Measurements from ENCODE around the gene SYNPR.

DNA sequence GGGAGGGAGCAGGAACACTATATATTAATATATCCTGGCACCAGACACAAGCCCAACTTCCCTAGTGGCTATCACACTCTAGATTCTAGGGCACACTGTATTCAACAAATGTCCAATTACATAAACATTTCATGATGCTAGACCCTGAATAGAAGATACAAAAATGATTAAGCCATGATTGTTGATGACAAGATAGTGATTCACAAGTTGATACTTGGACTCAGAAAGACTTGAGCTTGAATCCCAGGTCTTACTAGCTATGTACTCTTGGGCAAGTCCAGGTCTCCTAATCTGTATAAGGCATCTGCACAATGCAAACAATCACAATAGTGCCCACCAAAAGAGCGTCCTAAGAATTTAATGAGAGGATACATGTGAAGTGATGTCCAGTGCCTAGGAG lies 364.4 kb downstream of the SYNPR start:
- TF ChIP-seq, protein P1, sequence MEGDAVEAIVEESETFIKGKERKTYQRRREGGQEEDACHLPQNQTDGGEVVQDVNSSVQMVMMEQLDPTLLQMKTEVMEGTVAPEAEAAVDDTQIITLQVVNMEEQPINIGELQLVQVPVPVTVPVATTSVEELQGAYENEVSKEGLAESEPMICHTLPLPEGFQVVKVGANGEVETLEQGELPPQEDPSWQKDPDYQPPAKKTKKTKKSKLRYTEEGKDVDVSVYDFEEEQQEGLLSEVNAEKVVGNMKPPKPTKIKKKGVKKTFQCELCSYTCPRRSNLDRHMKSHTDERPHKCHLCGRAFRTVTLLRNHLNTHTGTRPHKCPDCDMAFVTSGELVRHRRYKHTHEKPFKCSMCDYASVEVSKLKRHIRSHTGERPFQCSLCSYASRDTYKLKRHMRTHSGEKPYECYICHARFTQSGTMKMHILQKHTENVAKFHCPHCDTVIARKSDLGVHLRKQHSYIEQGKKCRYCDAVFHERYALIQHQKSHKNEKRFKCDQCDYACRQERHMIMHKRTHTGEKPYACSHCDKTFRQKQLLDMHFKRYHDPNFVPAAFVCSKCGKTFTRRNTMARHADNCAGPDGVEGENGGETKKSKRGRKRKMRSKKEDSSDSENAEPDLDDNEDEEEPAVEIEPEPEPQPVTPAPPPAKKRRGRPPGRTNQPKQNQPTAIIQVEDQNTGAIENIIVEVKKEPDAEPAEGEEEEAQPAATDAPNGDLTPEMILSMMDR (IDR thresholded peaks at IDR 0.05): no peak
- no peak for TF ChIP-seq POLR2A (IDR thresholded peaks at IDR 0.05)

Data from heart left ventricle (tissue), 13 donors.